A549 (cell line): ENCODE results near the gene IPO11.

Experiments used
- MYC ChIP-seq: IDR thresholded peaks from 2 replicates; pipeline ENCODE4 v1.6.1; 2012; ENCODE audit warnings: mild to moderate bottlenecking, inconsistent platforms, low read length, improper control_type of control experiment, borderline replicate concordance
- NR3C1 ChIP-seq: fragments of >200 bp; sonication (Bioruptor Twin); formaldehyde crosslinking; IDR thresholded peaks from 3 replicates; pipeline ENCODE4 v1.6.1; 2017
- POLR2A ChIP-seq: IDR thresholded peaks from 2 replicates; pipeline ENCODE4 v1.6.1; 2012; ENCODE audit warnings: mild to moderate bottlenecking, low read length
- RAD21 ChIP-seq, 2 experiments: fragments of >200 bp in 1 of 2; sonication (Bioruptor Twin) in 1 of 2; formaldehyde crosslinking in 1 of 2; IDR thresholded peaks in 1 of 2; conservative IDR thresholded peaks in 1 of 2; 2 replicates in 1 of 2; 3 replicates in 1 of 2; pipeline ENCODE4 v1.6.1; 2012 to 2018; ENCODE audit warnings: inconsistent platforms in 1 of 2
- TF ChIP-seq, protein P1 (sequence below): fragments of >200 bp; sonication (Bioruptor Twin); formaldehyde crosslinking; IDR thresholded peaks from 3 replicates; pipeline ENCODE4 v1.5.1; 2016
- TF ChIP-seq, protein P2 (sequence below): fragments of 200-600 bp; sonication (generic); IDR thresholded peaks from 2 replicates; pipeline ENCODE4 v1.6.1; 2016; ENCODE audit warnings: antibody characterized with exemption, mild to moderate bottlenecking, moderate library complexity
- TF ChIP-seq, protein P3 (sequence below): IDR thresholded peaks from 2 replicates; pipeline ENCODE4 v1.6.1; 2012

DNA sequence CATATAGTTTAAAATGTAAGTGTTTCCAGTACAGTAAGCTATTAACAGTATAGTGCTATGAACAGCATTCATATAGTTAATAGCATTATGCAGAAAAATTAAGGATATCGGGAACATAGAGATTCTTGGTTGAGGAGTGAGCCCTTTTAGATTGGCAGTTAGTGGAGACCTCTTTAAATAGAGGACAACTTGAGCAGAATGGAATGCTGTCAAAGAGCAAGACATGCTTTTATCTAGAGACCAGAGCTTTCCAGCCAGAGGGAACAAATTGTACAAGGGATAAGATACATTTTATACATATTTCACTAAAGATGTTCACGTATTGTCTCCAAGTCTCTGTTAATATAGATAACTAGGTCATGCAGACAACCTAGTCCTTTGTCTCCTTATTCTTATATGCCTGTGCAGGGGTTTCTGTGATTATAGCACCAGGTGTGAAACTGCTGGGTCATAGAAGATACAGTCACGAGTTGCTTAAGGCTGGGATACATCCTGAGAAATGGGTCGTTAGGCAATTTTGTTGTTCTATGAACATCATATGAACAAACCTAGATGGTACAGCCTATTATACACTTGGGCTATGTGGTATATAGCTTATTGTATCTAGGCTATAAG lies 6.0 kb downstream of the IPO11 start:
- TF ChIP-seq POLR2A (no peak), MYC (no peak), RAD21 (conservative IDR thresholded peaks at IDR 0.05 in 1 of 2, IDR thresholded peaks at IDR 0.05 in 1 of 2) (no peak), NR3C1 (no peak)
- TF ChIP-seq, protein P1, sequence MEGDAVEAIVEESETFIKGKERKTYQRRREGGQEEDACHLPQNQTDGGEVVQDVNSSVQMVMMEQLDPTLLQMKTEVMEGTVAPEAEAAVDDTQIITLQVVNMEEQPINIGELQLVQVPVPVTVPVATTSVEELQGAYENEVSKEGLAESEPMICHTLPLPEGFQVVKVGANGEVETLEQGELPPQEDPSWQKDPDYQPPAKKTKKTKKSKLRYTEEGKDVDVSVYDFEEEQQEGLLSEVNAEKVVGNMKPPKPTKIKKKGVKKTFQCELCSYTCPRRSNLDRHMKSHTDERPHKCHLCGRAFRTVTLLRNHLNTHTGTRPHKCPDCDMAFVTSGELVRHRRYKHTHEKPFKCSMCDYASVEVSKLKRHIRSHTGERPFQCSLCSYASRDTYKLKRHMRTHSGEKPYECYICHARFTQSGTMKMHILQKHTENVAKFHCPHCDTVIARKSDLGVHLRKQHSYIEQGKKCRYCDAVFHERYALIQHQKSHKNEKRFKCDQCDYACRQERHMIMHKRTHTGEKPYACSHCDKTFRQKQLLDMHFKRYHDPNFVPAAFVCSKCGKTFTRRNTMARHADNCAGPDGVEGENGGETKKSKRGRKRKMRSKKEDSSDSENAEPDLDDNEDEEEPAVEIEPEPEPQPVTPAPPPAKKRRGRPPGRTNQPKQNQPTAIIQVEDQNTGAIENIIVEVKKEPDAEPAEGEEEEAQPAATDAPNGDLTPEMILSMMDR: no peak
- TF ChIP-seq, protein P2, sequence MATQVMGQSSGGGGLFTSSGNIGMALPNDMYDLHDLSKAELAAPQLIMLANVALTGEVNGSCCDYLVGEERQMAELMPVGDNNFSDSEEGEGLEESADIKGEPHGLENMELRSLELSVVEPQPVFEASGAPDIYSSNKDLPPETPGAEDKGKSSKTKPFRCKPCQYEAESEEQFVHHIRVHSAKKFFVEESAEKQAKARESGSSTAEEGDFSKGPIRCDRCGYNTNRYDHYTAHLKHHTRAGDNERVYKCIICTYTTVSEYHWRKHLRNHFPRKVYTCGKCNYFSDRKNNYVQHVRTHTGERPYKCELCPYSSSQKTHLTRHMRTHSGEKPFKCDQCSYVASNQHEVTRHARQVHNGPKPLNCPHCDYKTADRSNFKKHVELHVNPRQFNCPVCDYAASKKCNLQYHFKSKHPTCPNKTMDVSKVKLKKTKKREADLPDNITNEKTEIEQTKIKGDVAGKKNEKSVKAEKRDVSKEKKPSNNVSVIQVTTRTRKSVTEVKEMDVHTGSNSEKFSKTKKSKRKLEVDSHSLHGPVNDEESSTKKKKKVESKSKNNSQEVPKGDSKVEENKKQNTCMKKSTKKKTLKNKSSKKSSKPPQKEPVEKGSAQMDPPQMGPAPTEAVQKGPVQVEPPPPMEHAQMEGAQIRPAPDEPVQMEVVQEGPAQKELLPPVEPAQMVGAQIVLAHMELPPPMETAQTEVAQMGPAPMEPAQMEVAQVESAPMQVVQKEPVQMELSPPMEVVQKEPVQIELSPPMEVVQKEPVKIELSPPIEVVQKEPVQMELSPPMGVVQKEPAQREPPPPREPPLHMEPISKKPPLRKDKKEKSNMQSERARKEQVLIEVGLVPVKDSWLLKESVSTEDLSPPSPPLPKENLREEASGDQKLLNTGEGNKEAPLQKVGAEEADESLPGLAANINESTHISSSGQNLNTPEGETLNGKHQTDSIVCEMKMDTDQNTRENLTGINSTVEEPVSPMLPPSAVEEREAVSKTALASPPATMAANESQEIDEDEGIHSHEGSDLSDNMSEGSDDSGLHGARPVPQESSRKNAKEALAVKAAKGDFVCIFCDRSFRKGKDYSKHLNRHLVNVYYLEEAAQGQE: no peak
- TF ChIP-seq, protein P3, sequence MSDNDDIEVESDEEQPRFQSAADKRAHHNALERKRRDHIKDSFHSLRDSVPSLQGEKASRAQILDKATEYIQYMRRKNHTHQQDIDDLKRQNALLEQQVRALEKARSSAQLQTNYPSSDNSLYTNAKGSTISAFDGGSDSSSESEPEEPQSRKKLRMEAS: no peak
